Activated naive CD4-positive, alpha-beta T cell treated with anti-CD3 and anti-CD28 coated beads for 36 hours (primary cell): ENCODE results near the gene SEL1L3. TPM values are rescaled to one million over a fixed set of nuclear protein-coding genes. Genes with fewer than 3 reads are reported as not detected.

Experiments used
- CTCF ChIA-PET: fragments of 350-600 bp; sonication (Branson Sonifier 250); formaldehyde crosslinking; loops from one replicate; lab custom pipeline; 2021; ENCODE audit warnings: antibody characterized with exemption; lab: Charles Lee
- DNase-seq: peaks from one replicate; pipeline ENCODE4 v3.0.0-alpha.2; 2020
- H3K27ac Mint-ChIP-seq: one replicate; pipeline ENCODE4 v1.8.0; 2021; ENCODE audit warnings: mild to moderate bottlenecking, mixed read lengths
- H3K27me3 Mint-ChIP-seq: one replicate; pipeline ENCODE4 v1.8.0; 2021; ENCODE audit warnings: low read depth, mixed read lengths
- H3K36me3 Mint-ChIP-seq: one replicate; pipeline ENCODE4 v1.8.0; 2021; ENCODE audit warnings: low read depth, mixed read lengths
- H3K4me1 Mint-ChIP-seq: one replicate; pipeline ENCODE4 v1.8.0; 2021; ENCODE audit warnings: low read depth, mixed read lengths
- H3K4me3 Mint-ChIP-seq: one replicate; pipeline ENCODE4 v1.8.0; 2021; ENCODE audit warnings: mild to moderate bottlenecking, moderate library complexity, mixed read lengths
- H3K9me3 Mint-ChIP-seq: one replicate; pipeline ENCODE4 v1.8.0; 2021; ENCODE audit warnings: mixed read lengths
- intact Hi-C: fragments of 100-400 bp; cut with micrococcal nuclease; formaldehyde crosslinking; loops from one replicate; pipeline ENCODE4 v1.15.1; 2023
- total RNA-seq, 2 experiments: library from RNA; stranded (reverse); gene quantifications; one replicate each; pipeline ENCODE4 v1.2.3, GENCODE V29; 2021

Gene SEL1L3
- total RNA-seq, 2 experiments from 2014 or later: 32.3 to 38.2 TPM

DNA sequence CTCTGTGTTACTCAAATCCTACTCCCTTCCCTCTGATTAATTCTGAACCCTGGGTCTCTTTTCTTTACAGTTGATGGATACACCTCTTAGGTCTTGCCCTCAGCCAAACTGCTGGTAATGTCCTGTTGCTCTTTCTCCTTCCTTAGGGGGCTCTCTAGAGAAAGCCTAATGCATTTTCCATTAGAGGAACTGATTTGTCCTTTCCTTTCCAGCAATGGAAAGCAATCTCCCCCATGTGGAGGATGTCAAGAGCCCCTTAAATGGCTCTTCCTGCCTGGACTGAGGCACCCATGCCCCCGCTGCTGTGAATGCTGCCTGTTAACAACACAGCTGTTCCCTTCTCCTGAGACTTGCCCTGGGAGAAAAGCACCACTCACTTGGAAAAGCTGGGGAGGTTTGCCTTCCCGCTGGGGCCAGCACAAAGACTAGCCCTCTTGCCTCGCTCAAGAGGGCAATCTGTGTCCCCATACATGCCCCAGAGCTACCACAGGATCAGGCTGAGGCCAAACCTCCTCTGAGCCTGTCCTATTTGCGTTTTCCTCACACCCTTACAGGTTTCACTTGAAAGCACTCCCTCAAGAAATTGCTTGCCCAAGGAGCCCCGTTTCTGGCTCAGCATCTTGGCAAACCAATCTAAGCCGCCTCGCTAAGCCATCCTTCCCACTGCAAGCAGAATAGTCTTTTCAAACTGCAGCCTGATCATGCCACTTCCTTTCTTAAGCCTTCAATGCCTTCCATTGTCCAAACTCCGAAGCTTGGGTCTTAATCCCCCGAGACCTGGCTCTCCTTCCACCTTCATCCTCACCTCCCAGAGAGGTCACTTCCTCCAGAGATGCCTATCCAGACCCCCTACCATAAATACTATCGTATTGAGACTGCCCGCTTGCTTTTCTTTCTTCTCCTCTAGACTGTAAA is 28.0 kb upstream of the SEL1L3 start:
- Mint-ChIP-seq H3K27ac (no peak overlapping the region), H3K27me3 (no peaks in the 10 kb centered on the region), H3K4me1 (no peaks in the 10 kb centered on the region), H3K36me3 (no peaks in the 10 kb centered on the region), H3K4me3 (no peak overlapping the region), H3K9me3 (no peaks in the 10 kb centered on the region)
- CTCF ChIA-PET: no interaction called here
- no peak for DNase-seq
- intact Hi-C loops: no loop called here

DNA sequence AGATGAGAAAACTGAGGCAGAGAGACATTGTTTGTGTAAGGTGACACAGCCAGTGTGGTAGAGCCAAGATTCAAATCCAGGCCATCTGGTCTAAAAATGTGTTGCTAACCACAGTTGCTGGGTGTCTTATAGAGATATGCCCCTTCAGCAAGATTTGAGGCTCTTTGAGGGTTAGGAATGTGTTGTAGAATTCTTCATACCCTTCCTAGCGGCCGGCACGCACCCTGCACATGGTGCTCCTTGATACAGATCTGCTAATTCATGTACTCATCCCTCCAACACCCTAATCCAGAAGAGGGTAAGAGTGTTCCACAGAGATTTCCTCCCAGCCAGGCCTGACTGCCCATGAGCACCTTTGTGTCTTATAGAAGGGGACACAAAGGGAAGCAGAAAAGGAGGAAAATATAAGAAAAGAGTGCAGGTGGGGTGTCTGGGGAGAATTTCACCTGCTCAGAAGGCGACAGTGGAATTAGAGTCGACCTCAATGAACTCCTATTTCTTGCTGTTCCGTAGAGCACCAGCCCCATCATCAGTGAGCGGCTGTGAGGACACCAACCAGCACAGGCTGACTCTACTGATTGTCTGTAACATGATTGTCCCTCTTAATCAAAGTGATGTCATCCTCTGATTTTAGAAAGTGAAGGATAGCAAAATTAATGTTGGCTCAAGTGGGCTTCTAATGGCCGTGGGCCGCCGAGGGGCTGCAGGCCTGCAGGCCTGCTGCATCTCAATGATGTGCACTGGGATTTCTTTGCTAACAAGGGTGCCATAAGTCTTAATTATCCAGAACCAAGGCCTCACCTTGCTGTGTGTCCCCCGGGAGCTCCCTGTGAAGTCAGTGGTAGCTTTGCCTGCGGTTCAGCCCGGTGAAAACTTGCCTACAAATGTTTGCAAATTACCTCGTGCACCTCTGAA is 27.1 kb upstream of the SEL1L3 start:
- Mint-ChIP-seq H3K9me3 (no peaks in the 10 kb centered on the region), H3K4me3 (no peak overlapping the region), H3K27ac (no peak overlapping the region), H3K27me3 (no peaks in the 10 kb centered on the region), H3K36me3 (no peaks in the 10 kb centered on the region), H3K4me1 (no peaks in the 10 kb centered on the region)
- intact Hi-C loops: no loop called here
- CTCF ChIA-PET: no interaction called here
- DNase-seq: no peak

DNA sequence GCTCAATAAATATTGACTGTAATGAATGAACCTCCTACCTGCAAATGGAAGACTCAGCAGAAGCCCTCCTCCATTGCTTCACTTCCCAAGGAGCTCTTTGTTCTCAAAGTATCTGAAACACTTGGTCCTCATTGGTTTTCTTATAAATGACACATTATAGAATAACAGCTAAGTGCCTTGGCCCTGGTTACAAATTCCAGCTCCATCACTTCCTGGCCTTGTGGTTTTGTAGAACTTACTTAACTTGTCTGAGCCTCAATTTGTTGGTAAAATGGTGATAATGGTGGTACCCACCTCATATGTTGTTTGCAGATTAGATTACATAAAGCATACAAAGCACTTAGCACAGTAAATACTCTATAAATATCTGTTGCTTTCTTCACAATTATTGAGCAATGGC is 26.0 kb upstream of the SEL1L3 start:
- H3K4me1 Mint-ChIP-seq: no peaks in the 10 kb centered on the region
- no peak overlapping the region for H3K4me3 Mint-ChIP-seq
- DNase-seq: no peak
- H3K9me3 Mint-ChIP-seq: no peaks in the 10 kb centered on the region
- H3K36me3 Mint-ChIP-seq: no peaks in the 10 kb centered on the region
- CTCF ChIA-PET: interaction anchor here (0.9 kb wide), 1 partner anchor 20 kb away, joined by 3 read pairs; no protein-coding TSS in a partner anchor
- intact Hi-C loops: no loop called here
- H3K27me3 Mint-ChIP-seq: no peaks in the 10 kb centered on the region
- no peak overlapping the region for H3K27ac Mint-ChIP-seq

DNA sequence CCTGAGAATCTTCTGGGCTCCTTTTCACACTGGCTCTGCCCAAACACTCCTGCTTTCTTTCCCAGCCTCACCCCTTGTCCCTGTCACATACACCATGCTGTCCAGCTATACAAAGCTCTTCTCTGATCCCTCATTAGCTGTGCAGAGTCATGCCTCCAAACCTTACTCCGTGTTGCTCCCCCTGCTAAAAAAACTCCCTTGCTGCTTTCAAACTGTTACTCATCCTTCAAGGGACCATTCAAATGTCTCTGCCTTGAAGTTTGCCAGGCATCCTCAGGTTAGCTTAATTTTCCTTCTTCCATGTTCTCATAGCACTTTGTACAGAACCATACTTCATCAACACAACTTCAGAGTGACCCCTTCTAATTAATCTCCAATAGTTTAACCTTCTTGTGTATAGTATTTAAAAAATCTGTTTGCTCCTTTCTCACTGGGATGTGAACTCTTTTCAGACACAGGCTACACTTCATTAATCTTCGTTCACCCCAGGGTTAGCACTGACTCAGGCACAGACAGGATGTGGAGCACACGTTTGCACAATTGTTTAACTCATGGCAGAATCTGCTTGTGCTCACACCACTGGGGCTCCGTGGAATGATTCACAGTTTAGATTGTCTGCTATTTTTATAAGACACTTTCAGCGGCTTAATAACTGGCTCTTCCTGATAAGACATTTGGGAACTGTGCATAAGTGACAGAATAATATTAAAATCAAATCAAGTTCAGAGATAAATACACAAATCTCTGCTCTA is 21.4 kb upstream of the SEL1L3 start:
- no peak overlapping the region for H3K27ac Mint-ChIP-seq
- no peaks in the 10 kb centered on the region for H3K27me3 Mint-ChIP-seq
- intact Hi-C loops: no loop called here
- H3K9me3 Mint-ChIP-seq: no peaks in the 10 kb centered on the region
- no peak overlapping the region for H3K4me3 Mint-ChIP-seq
- CTCF ChIA-PET: interaction anchor here (1.5 kb wide), 1 partner anchor 15 kb away, joined by 3 read pairs; no protein-coding TSS in a partner anchor
- H3K4me1 Mint-ChIP-seq: no peaks in the 10 kb centered on the region
- H3K36me3 Mint-ChIP-seq: no peaks in the 10 kb centered on the region
- DNase-seq: no peak

DNA sequence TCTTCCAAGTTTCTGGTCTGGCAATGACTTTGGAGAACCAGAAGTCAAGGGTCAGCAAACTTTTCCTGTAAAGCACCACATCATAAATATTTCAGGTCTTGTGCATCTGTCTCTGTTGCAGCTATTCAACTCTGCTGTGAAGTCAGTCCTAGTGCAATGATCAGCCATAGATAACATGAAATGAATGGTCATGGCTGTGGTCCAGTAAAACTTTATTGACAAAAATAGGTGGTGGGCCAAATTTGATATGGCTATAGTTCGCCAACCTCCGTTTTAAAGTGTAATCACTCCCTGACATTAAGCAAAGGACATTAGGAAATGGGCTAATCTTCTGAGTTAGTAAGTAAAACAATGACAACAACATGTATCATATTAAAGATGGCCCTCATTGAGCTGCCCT is 20.8 kb upstream of the SEL1L3 start:
- H3K36me3 Mint-ChIP-seq: no peaks in the 10 kb centered on the region
- H3K4me1 Mint-ChIP-seq: no peaks in the 10 kb centered on the region
- intact Hi-C loops: no loop called here
- CTCF ChIA-PET: interaction anchor here (1.5 kb wide), 1 partner anchor 14 kb away, joined by 3 read pairs; no protein-coding TSS in a partner anchor
- no peaks in the 10 kb centered on the region for H3K27me3 Mint-ChIP-seq
- no peaks in the 10 kb centered on the region for H3K9me3 Mint-ChIP-seq
- DNase-seq: no peak
- no peak overlapping the region for H3K4me3 Mint-ChIP-seq
- H3K27ac Mint-ChIP-seq: no peak overlapping the region

DNA sequence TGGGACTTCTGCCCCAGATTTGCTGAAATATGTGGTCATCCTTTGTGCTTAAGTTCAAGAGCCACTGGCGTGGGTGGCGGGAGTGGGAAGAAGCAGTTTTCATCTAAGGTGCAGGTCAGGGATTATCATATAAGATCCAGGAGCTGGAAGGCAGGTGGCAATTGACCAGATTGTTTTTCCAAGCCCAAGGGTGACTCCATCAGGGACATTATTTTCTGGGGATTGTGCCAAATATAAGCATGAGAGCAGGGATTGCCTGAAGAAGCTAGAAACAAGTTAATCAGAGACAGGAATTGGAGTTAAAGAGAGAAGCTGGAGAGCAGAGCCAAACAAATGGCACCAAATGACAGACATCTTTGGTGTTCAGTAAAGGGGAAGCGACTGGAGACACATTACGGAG is 19.4 kb upstream of the SEL1L3 start:
- no peak for DNase-seq
- Mint-ChIP-seq H3K27ac (no peak overlapping the region), H3K9me3 (no peaks in the 10 kb centered on the region), H3K4me3 (no peak overlapping the region), H3K27me3 (no peaks in the 10 kb centered on the region), H3K36me3 (no peaks in the 10 kb centered on the region), H3K4me1 (no peaks in the 10 kb centered on the region)
- CTCF ChIA-PET: no interaction called here
- intact Hi-C loops: no loop called here

DNA sequence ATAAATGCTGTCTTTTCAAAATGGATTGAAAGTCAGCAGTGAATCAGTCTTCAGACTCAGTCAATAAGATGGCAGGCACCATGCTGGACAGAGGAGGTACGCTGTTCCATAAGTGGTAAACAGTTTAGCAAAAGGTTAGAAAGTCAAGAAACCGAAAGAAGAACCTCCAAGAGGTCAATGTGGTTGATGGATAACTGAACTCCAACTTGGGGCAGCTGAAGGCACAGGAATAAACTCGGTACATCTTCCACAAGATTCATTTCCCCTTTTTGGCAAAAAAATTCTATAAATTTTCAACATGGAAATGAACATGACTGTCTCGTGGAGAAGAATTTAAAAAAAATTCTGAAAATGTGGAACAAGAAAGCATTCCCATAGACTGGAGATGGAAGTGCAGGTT is 18.4 kb upstream of the SEL1L3 start:
- H3K36me3 Mint-ChIP-seq: no peaks in the 10 kb centered on the region
- H3K9me3 Mint-ChIP-seq: no peaks in the 10 kb centered on the region
- intact Hi-C loops: no loop called here
- CTCF ChIA-PET: no interaction called here
- no peaks in the 10 kb centered on the region for H3K4me1 Mint-ChIP-seq
- no peaks in the 10 kb centered on the region for H3K27me3 Mint-ChIP-seq
- DNase-seq: no peak
- no peak overlapping the region for H3K27ac Mint-ChIP-seq
- H3K4me3 Mint-ChIP-seq: no peak overlapping the region

DNA sequence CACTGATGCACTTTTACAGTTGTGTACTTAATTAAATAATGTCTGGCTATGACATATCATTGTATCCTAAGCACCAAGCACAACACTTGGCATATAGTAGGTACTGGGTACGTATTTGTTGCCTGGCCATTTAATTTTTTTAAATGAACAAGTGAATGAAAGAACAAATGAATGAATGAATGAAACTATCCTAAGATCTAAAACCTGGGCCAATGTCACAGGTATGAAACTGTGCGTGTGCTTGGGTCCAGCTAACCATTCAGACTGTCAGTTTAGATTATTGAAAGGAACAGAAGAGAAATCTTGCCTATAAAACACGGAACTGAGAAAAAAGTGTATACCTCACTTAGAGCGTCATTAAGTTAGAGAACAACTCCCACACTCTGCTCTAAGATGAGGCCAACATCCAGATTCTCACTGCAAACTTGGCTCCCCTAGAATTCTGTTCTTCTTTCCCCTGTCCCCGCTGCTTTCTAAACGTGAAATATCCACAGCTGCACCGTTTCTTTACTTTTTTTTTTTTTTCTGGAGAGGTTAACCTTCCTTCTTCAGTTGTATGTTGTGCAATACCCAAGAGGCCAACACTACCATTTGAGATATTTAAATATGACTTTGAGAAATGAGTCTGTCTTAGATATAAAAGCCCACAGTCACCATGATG is 17.3 kb upstream of the SEL1L3 start:
- Mint-ChIP-seq H3K9me3 (no peaks in the 10 kb centered on the region), H3K27ac (no peak overlapping the region), H3K4me1 (no peaks in the 10 kb centered on the region), H3K36me3 (no peaks in the 10 kb centered on the region), H3K4me3 (no peak overlapping the region), H3K27me3 (no peaks in the 10 kb centered on the region)
- intact Hi-C loops: no loop called here
- no peak for DNase-seq
- CTCF ChIA-PET: no interaction called here

DNA sequence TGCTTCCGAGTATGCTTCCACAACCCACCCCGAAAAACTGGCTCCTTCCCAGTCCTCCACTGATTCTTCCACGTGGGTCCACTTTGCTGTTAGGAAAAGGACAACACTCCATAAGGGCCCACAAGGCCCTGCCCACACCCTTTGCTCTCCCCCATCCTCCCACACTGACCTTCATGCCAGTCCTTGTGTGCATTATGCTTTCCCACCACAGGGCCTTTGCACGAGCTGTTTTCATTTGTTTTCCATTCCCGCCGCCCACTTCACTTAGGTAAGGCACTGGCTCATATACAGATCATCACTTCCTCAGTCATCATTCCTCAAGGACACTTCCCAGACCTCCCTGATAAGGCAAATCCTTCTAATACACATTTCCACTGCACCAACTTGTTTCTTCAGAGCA is 16.8 kb upstream of the SEL1L3 start:
- CTCF ChIA-PET: no interaction called here
- H3K27me3 Mint-ChIP-seq: no peaks in the 10 kb centered on the region
- H3K9me3 Mint-ChIP-seq: no peaks in the 10 kb centered on the region
- H3K4me3 Mint-ChIP-seq: no peak overlapping the region
- H3K4me1 Mint-ChIP-seq: no peaks in the 10 kb centered on the region
- no peaks in the 10 kb centered on the region for H3K36me3 Mint-ChIP-seq
- no peak for DNase-seq
- H3K27ac Mint-ChIP-seq: no peak overlapping the region
- intact Hi-C loops: no loop called here

DNA sequence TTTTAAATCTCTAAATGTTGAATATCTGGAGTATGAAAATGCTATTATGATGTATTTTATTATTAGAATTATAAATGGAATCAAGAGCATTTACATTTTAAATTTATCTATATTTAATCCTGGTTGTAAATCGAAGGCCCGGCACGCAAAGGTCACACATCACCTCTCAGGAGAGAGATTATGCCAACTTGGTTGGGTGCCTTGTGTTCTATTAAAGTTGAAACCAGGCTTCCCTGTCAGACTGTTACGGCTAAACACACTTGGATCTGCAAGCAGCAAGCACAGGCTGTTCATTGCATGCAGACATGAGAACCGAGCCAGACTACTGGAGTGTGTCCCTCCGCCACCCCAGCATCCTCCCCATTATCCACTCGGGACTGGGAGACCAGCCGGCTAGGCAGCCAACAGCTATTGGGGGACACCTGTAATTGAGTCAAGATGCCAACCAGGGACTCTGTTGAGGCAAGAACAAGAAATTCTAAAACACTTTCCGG is 16.4 kb upstream of the SEL1L3 start:
- CTCF ChIA-PET: no interaction called here
- H3K27ac Mint-ChIP-seq: no peak overlapping the region
- no peaks in the 10 kb centered on the region for H3K9me3 Mint-ChIP-seq
- H3K36me3 Mint-ChIP-seq: no peaks in the 10 kb centered on the region
- intact Hi-C loops: no loop called here
- no peaks in the 10 kb centered on the region for H3K4me1 Mint-ChIP-seq
- no peak for DNase-seq
- no peak overlapping the region for H3K4me3 Mint-ChIP-seq
- H3K27me3 Mint-ChIP-seq: no peaks in the 10 kb centered on the region

DNA sequence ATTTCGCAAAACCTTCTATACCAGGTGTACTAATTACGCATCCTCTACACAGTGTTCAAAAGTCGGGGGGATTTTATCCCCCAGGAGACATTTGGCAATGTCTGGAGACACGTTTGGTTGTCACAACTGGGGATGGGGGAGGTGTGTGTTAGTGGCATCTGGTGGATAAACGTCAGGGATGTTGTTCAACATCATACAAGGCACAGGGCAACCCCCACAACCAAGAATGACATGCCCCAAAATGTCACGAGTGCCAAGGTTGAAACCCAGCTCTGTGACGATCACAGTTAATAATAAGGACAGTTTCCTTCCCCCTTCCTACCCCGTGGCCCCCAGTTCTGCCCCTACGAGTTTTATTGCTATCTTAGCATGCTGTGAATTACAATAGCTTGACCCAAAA is 15.9 kb upstream of the SEL1L3 start:
- no peak overlapping the region for H3K4me3 Mint-ChIP-seq
- H3K27ac Mint-ChIP-seq: no peak overlapping the region
- no peaks in the 10 kb centered on the region for H3K27me3 Mint-ChIP-seq
- CTCF ChIA-PET: no interaction called here
- intact Hi-C loops: no loop called here
- DNase-seq: no peak
- no peaks in the 10 kb centered on the region for H3K36me3 Mint-ChIP-seq
- H3K9me3 Mint-ChIP-seq: no peaks in the 10 kb centered on the region
- H3K4me1 Mint-ChIP-seq: no peaks in the 10 kb centered on the region
